ENCODE results near the gene AP5M1. TPM values are rescaled to one million over a fixed set of nuclear protein-coding genes. Genes with fewer than 3 reads are reported as not detected.
A peak's percentile ranks its signal among the peaks of the same experiment; 100 is the strongest.

AP5M1 gene
- polyA plus RNA-seq, 1 experiment, result 38.5 TPM

- Histone ChIP-seq H3K4me3 (ENCODE audit: low read depth, low read length) (no peak overlapping the region), H3K27ac (ENCODE audit: low read depth, low read length) (no peak overlapping the region), H3K27me3 (ENCODE audit: control insufficient read depth, insufficient read depth, low read length) (no peaks in the 10 kb centered on the region), H3K9me3 (ENCODE audit: control insufficient read depth, insufficient read depth, low read length) (no peaks in the 10 kb centered on the region)
- TF ChIP-seq CTCF (IDR thresholded peaks at IDR 0.05; ENCODE audit: low read depth, low read length), result no peak
- ChIA-PET CTCF (interaction anchor here (1.0 to 1.6 kb wide), 3 partner anchors 10 to 55 kb away, joined by 3 to 5 read pairs (median 4); no protein-coding TSS in a partner anchor), POLR2A (no interaction called here)
- DNase-seq (ENCODE audit: low read depth, low spot score), result no peak
Measured at GRCh38 chr14:57259672-57260071, 9.1 kb upstream of the AP5M1 start.

- Histone ChIP-seq H3K9me3 (ENCODE audit: control insufficient read depth, insufficient read depth, low read length) (no peaks in the 10 kb centered on the region), H3K4me3 (ENCODE audit: low read depth, low read length) (no peak overlapping the region), H3K27me3 (ENCODE audit: control insufficient read depth, insufficient read depth, low read length) (no peaks in the 10 kb centered on the region), H3K27ac (ENCODE audit: low read depth, low read length) (no peak overlapping the region)
- no peak for TF ChIP-seq CTCF (IDR thresholded peaks at IDR 0.05; ENCODE audit: low read depth, low read length)
- DNase-seq (ENCODE audit: low read depth, low spot score), result no peak
- ChIA-PET CTCF (no interaction called here), POLR2A (no interaction called here)
Measured at GRCh38 chr14:57261604-57262003, 7.2 kb upstream of the AP5M1 start.

- DNase-seq (ENCODE audit: low read depth, low spot score), result no peak
- POLR2A ChIA-PET, result no interaction called here
- H3K27me3 ChIP-seq (ENCODE audit: control insufficient read depth, insufficient read depth, low read length), result no peaks in the 10 kb centered on the region
- H3K9me3 ChIP-seq (ENCODE audit: control insufficient read depth, insufficient read depth, low read length), result no peaks in the 10 kb centered on the region
- TF ChIP-seq CTCF (IDR thresholded peaks at IDR 0.05; ENCODE audit: low read depth, low read length), result no peak
- CTCF ChIA-PET, result no interaction called here
- H3K27ac ChIP-seq (ENCODE audit: low read depth, low read length), result no peak overlapping the region
- no peak overlapping the region for H3K4me3 ChIP-seq (ENCODE audit: low read depth, low read length)
Measured at GRCh38 chr14:57262117-57262516, 6.7 kb upstream of the AP5M1 start.

- ChIA-PET CTCF (interaction anchor here (1.2 kb wide), 1 partner anchor 29 kb away, joined by 3 read pairs; no protein-coding TSS in a partner anchor), POLR2A (no interaction called here)
- Histone ChIP-seq H3K4me3 (ENCODE audit: low read depth, low read length) (peak overlapping the region; percentile 23), H3K9me3 (ENCODE audit: control insufficient read depth, insufficient read depth, low read length) (no peaks in the 10 kb centered on the region), H3K27ac (ENCODE audit: low read depth, low read length) (no peak overlapping the region), H3K27me3 (ENCODE audit: control insufficient read depth, insufficient read depth, low read length) (no peaks in the 10 kb centered on the region)
- no peak for DNase-seq (ENCODE audit: low read depth, low spot score)
- TF ChIP-seq CTCF (IDR thresholded peaks at IDR 0.05; ENCODE audit: low read depth, low read length), result no peak
Measured at GRCh38 chr14:57266065-57266464, 2.7 kb upstream of the AP5M1 start.

GRCh38 chr14:57273236-57273635 is 4.5 kb downstream of the AP5M1 start:
- no peak for TF ChIP-seq CTCF (IDR thresholded peaks at IDR 0.05; ENCODE audit: low read depth, low read length)
- no peak overlapping the region for H3K27ac ChIP-seq (ENCODE audit: low read depth, low read length)
- DNase-seq (ENCODE audit: low read depth, low spot score), result no peak
- CTCF ChIA-PET, result no interaction called here
- no peaks in the 10 kb centered on the region for H3K27me3 ChIP-seq (ENCODE audit: control insufficient read depth, insufficient read depth, low read length)
- H3K9me3 ChIP-seq (ENCODE audit: control insufficient read depth, insufficient read depth, low read length), result no peaks in the 10 kb centered on the region
- POLR2A ChIA-PET, result no interaction called here
- no peak overlapping the region for H3K4me3 ChIP-seq (ENCODE audit: low read depth, low read length)
